WTC11 (cell line): ENCODE data around the gene DNAH17.

Experiments
- ELF4 ChIP-seq: sonication (generic); formaldehyde crosslinking; IDR thresholded peaks from 2 replicates; pipeline ENCODE4 v1.8.1; 2022; ENCODE audit warnings: low read depth, mild to moderate bottlenecking, moderate library complexity, missing genetic modification reagents
- HMGXB4 ChIP-seq: sonication (generic); formaldehyde crosslinking; IDR thresholded peaks from 2 replicates; pipeline ENCODE4 v1.8.1; 2023; ENCODE audit warnings: mild to moderate bottlenecking, moderate library complexity, missing genetic modification reagents
- JAZF1 ChIP-seq: fragments of 250-450 bp; sonication (Bioruptor Pico); IDR thresholded peaks from 2 replicates; pipeline ENCODE4 v1.9.0; 2021; ENCODE audit warnings: moderate library complexity, mild to moderate bottlenecking, inconsistent platforms
- NR1H2 ChIP-seq: sonication (generic); formaldehyde crosslinking; IDR thresholded peaks from 2 replicates; pipeline ENCODE4 v1.9.0; 2021; ENCODE audit warnings: mild to moderate bottlenecking, moderate library complexity, missing genetic modification reagents
- TCF7 ChIP-seq: sonication (generic); formaldehyde crosslinking; IDR thresholded peaks from 2 replicates; pipeline ENCODE4 v1.8.0; 2022; ENCODE audit warnings: mild to moderate bottlenecking, low read depth, missing genetic modification reagents, moderate library complexity
- TF ChIP-seq, protein P1 (sequence below): fragments of 200-600 bp; IDR thresholded peaks from 2 replicates; pipeline ENCODE4 v1.8.0; 2022; ENCODE audit warnings: antibody characterized with exemption
- TF ChIP-seq, protein P2 (sequence below): sonication (generic); formaldehyde crosslinking; IDR thresholded peaks from 2 replicates; pipeline ENCODE4 v1.8.1; 2022; ENCODE audit warnings: mild to moderate bottlenecking, missing genetic modification reagents, moderate library complexity, borderline replicate concordance

DNA sequence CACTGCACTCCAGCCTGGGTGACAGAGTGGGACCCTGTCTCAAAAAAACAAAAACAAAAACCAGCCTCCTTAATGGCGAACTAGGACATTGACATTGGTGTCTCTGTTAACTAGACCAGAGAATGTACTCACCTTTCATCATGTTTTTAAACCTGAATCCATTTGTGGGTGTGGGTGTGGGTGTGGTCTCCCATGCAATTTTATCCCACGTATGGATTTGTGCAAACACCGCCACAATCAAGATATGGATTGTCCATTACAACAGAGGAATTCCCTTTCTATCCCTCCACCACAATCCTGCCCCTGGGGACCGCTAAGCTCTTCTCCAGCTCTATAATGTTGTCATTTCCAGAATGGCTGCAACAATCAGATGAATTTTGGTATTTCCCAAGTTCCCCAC lies 49.9 kb downstream of the DNAH17 start:
- TF ChIP-seq, protein P1, sequence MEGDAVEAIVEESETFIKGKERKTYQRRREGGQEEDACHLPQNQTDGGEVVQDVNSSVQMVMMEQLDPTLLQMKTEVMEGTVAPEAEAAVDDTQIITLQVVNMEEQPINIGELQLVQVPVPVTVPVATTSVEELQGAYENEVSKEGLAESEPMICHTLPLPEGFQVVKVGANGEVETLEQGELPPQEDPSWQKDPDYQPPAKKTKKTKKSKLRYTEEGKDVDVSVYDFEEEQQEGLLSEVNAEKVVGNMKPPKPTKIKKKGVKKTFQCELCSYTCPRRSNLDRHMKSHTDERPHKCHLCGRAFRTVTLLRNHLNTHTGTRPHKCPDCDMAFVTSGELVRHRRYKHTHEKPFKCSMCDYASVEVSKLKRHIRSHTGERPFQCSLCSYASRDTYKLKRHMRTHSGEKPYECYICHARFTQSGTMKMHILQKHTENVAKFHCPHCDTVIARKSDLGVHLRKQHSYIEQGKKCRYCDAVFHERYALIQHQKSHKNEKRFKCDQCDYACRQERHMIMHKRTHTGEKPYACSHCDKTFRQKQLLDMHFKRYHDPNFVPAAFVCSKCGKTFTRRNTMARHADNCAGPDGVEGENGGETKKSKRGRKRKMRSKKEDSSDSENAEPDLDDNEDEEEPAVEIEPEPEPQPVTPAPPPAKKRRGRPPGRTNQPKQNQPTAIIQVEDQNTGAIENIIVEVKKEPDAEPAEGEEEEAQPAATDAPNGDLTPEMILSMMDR, result no peak
- no peak for TF ChIP-seq JAZF1
- no peak for TF ChIP-seq HMGXB4 (CRISPR knock-in tag)
- TF ChIP-seq, protein P2, sequence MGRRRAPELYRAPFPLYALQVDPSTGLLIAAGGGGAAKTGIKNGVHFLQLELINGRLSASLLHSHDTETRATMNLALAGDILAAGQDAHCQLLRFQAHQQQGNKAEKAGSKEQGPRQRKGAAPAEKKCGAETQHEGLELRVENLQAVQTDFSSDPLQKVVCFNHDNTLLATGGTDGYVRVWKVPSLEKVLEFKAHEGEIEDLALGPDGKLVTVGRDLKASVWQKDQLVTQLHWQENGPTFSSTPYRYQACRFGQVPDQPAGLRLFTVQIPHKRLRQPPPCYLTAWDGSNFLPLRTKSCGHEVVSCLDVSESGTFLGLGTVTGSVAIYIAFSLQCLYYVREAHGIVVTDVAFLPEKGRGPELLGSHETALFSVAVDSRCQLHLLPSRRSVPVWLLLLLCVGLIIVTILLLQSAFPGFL (CRISPR knock-in tag), result no peak
- TF ChIP-seq TCF7 (CRISPR knock-in tag), result no peak
- TF ChIP-seq ELF4 (CRISPR knock-in tag), result no peak
- TF ChIP-seq NR1H2 (CRISPR knock-in tag), result no peak
